Measurements from ENCODE around the gene OR2AT4.
A peak's percentile ranks its signal among the peaks of the same experiment; 100 is the strongest.

Gene OR2AT4

GRCh38 chr11:75141166-75141565 is 44.5 kb upstream of the OR2AT4 start:
- no peak for TF ChIP-seq CTCF (conservative IDR thresholded peaks at IDR 0.05; ENCODE audit: low read depth, low read length)
- no peak overlapping the region for H3K4me3 ChIP-seq (ENCODE audit: low read depth, low read length)
- DNase-seq (ENCODE audit: low read depth): no peak

GRCh38 chr11:75140269-75141138 is 43.8 kb upstream of the OR2AT4 start:
- TF ChIP-seq CTCF (conservative IDR thresholded peaks at IDR 0.05; ENCODE audit: low read depth, low read length): peak; percentile 97
- peak; percentile 41 for DNase-seq (ENCODE audit: low read depth)
- H3K4me3 ChIP-seq (ENCODE audit: low read depth, low read length): no peak overlapping the region

GRCh38 chr11:75135651-75136050 is 39.0 kb upstream of the OR2AT4 start:
- peak; percentile 14 for DNase-seq (ENCODE audit: low read depth)
- H3K4me3 ChIP-seq (ENCODE audit: low read depth, low read length): no peak overlapping the region
- TF ChIP-seq CTCF (conservative IDR thresholded peaks at IDR 0.05; ENCODE audit: low read depth, low read length): no peak

- TF ChIP-seq CTCF (conservative IDR thresholded peaks at IDR 0.05; ENCODE audit: low read depth, low read length): no peak
- DNase-seq (ENCODE audit: low read depth): no peak
- no peak overlapping the region for H3K4me3 ChIP-seq (ENCODE audit: low read depth, low read length)
Observed at GRCh38 chr11:75135021-75135650, 38.5 kb upstream of the OR2AT4 start.

GRCh38 chr11:75133976-75134375 is 37.3 kb upstream of the OR2AT4 start:
- no peak overlapping the region for H3K4me3 ChIP-seq (ENCODE audit: low read depth, low read length)
- TF ChIP-seq CTCF (conservative IDR thresholded peaks at IDR 0.05; ENCODE audit: low read depth, low read length): no peak
- no peak for DNase-seq (ENCODE audit: low read depth)

GRCh38 chr11:75132080-75132479 is 35.4 kb upstream of the OR2AT4 start:
- TF ChIP-seq CTCF (conservative IDR thresholded peaks at IDR 0.05; ENCODE audit: low read depth, low read length): no peak
- DNase-seq (ENCODE audit: low read depth): no peak
- no peak overlapping the region for H3K4me3 ChIP-seq (ENCODE audit: low read depth, low read length)
